Neural cell (in vitro differentiated cells): ENCODE results near the gene ACOXL. TPM values are rescaled to one million over a fixed set of nuclear protein-coding genes. Genes with fewer than 3 reads are reported as not detected.

Source experiments
- H2AFZ ChIP-seq: fragments of 200-600, 300-800 bp; sonication (generic), shearing (Covaris generic); 2 replicates; pipeline ENCODE4 v1.6.0; 2014; ENCODE audit warnings: low read depth, mild to moderate bottlenecking, antibody characterized with exemption, low read length, moderate library complexity
- H3F3A ChIP-seq: fragments of 200-600 bp; shearing (Covaris generic); 2 replicates; pipeline ENCODE4 v1.6.1; 2016; ENCODE audit warnings: mild to moderate bottlenecking, moderate library complexity, mixed read lengths, antibody characterized with exemption, low read length; ENCODE audit not compliant: insufficient read depth, poor library complexity, severe bottlenecking
- H3K27ac ChIP-seq: fragments of 200-600, 300-800 bp; sonication (generic), shearing (Covaris generic); 2 replicates; pipeline ENCODE4 v1.5.1; 2014; ENCODE audit warnings: mild to moderate bottlenecking, low read length, moderate library complexity
- H3K27me3 ChIP-seq: fragments of 300-800, 200-600 bp; sonication (generic), shearing (Covaris generic); 2 replicates; pipeline ENCODE4 v1.6.0; 2014; ENCODE audit warnings: mild to moderate bottlenecking, low read depth, low read length, moderate library complexity; ENCODE audit not compliant: insufficient read depth
- H3K36me3 ChIP-seq: fragments of 300-800, 200-600 bp; sonication (generic), shearing (Covaris generic); 2 replicates; pipeline ENCODE4 v1.5.1; 2014; ENCODE audit warnings: mild to moderate bottlenecking, antibody characterized with exemption, low read length, moderate library complexity; ENCODE audit not compliant: insufficient read depth
- H3K4me2 ChIP-seq: fragments of 300-800, 200-600 bp; sonication (generic), shearing (Covaris generic); 2 replicates; pipeline ENCODE4 v1.6.0; 2014; ENCODE audit warnings: mild to moderate bottlenecking, low read length
- H3K4me3 ChIP-seq: fragments of 300-800, 200-600 bp; sonication (generic), shearing (Covaris generic); 2 replicates; pipeline ENCODE4 v1.5.1; 2014; ENCODE audit warnings: mild to moderate bottlenecking, low read length, moderate library complexity
- H3K79me2 ChIP-seq: fragments of 200-600 bp; shearing (Covaris generic); replicated peaks from 2 replicates; pipeline ENCODE4 v1.6.0; 2014; ENCODE audit warnings: mild to moderate bottlenecking, low read length, moderate library complexity; ENCODE audit not compliant: insufficient read depth
- H3K9ac ChIP-seq: fragments of 300-800, 200-600 bp; sonication (generic), shearing (Covaris generic); 2 replicates; pipeline ENCODE4 v1.6.1; 2016; ENCODE audit warnings: mild to moderate bottlenecking, low read length, mixed read lengths
- H3K9me2 ChIP-seq: fragments of 200-600 bp; shearing (Covaris generic); 2 replicates; pipeline ENCODE4 v1.6.1; 2016; ENCODE audit warnings: mild to moderate bottlenecking, low read length, mixed read lengths; ENCODE audit not compliant: insufficient read depth
- H3K9me3 ChIP-seq: fragments of 200-600, 300-800 bp; sonication (generic), shearing (Covaris generic); 2 replicates; pipeline ENCODE4 v1.6.1; 2016; ENCODE audit warnings: mild to moderate bottlenecking, mixed run types, low read length, moderate library complexity, mixed read lengths
- H4K20me1 ChIP-seq: fragments of 200-600 bp; shearing (Covaris generic); 2 replicates; pipeline ENCODE4 v1.6.1; 2016; ENCODE audit warnings: mild to moderate bottlenecking, mixed run types; ENCODE audit not compliant: insufficient read depth
- EP300 ChIP-seq: fragments of 450-650 bp; conservative IDR thresholded peaks from 2 replicates; pipeline ENCODE4 v1.6.1; 2014; ENCODE audit warnings: antibody characterized with exemption, mild to moderate bottlenecking, moderate library complexity; ENCODE audit not compliant: poor library complexity, severe bottlenecking
- EZH2 ChIP-seq: fragments of 200-600, 300-800 bp; shearing (Covaris generic), sonication (generic); IDR thresholded peaks from 2 replicates; pipeline ENCODE4 v1.6.1; 2014; ENCODE audit warnings: antibody characterized with exemption, low read length, borderline replicate concordance, mild to moderate bottlenecking; ENCODE audit not compliant: insufficient read depth, poor library complexity, severe bottlenecking
- MXI1 ChIP-seq: fragments of 450-650 bp; conservative IDR thresholded peaks from 2 replicates; pipeline ENCODE4 v1.6.1; 2014; ENCODE audit warnings: antibody characterized with exemption, mild to moderate bottlenecking; ENCODE audit not compliant: poor library complexity, severe bottlenecking
- POLR2AphosphoS5 ChIP-seq: IDR thresholded peaks from 2 replicates; pipeline ENCODE4 v1.6.1; 2012
- RAD21 ChIP-seq: fragments of 450-650 bp; conservative IDR thresholded peaks from 2 replicates; pipeline ENCODE4 v1.6.1; 2014; ENCODE audit warnings: antibody characterized with exemption, mild to moderate bottlenecking, moderate library complexity
- SMC3 ChIP-seq: fragments of 450-650 bp; conservative IDR thresholded peaks from 2 replicates; pipeline ENCODE4 v1.6.1; 2014; ENCODE audit warnings: antibody characterized with exemption, mild to moderate bottlenecking, moderate library complexity; ENCODE audit not compliant: poor library complexity
- TAF1 ChIP-seq: IDR thresholded peaks from 2 replicates; pipeline ENCODE4 v1.6.1; 2012; ENCODE audit warnings: low read depth
- polyA plus RNA-seq: library from polyadenylated mRNA; depleted of rRNA; stranded (reverse); fragments of >200 nt; gene quantifications from 2 replicates; pipeline ENCODE4 v1.2.3, GENCODE V29; 2014
- TF ChIP-seq, protein P1 (sequence below): IDR thresholded peaks from 2 replicates; pipeline ENCODE4 v1.6.1; 2012; ENCODE audit warnings: borderline replicate concordance
- TF ChIP-seq, protein P2 (sequence below): fragments of 450-650 bp; IDR thresholded peaks from 2 replicates; pipeline ENCODE4 v1.5.1; 2014; ENCODE audit warnings: antibody characterized with exemption, mild to moderate bottlenecking, moderate library complexity; ENCODE audit not compliant: poor library complexity, severe bottlenecking

The ACOXL gene
- polyA plus RNA-seq, 1 donor from 2014 or later: not detected

DNA sequence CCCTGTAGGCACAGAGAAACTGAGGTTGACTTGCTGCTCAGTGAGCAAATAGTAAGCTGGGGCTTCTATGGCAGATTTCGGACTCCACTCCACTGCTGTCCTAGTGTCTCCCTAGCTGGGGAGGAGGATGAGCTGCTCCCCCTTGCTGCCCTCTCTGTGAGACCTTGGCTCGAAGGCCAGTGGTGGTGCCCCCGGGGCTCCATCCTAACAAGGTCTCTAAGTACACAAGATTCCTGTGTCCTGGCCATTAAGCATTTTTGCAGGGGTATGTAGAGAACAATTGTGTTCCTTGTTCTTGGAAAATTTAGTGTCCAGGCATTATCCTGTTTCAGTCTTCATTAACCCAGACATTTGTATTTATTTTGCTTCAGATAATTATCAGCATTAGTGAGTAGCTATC, 367.0 kb downstream of the ACOXL start:
- Histone ChIP-seq H3K9me2 (no peaks in the 10 kb centered on the region), H3K36me3 (no peaks in the 10 kb centered on the region), H2AFZ (no peak overlapping the region), H4K20me1 (no peaks in the 10 kb centered on the region), H3K79me2 (no peaks in the 10 kb centered on the region), H3K4me2 (no peak overlapping the region), H3K4me3 (no peak overlapping the region), H3K27ac (no peak overlapping the region), H3K9ac (no peak overlapping the region), H3F3A (no peaks in the 10 kb centered on the region), H3K27me3 (no peaks in the 10 kb centered on the region), H3K9me3 (no peaks in the 10 kb centered on the region)
- TF ChIP-seq MXI1 (no peak), RAD21 (no peak), EP300 (no peak), POLR2AphosphoS5 (no peak), SMC3 (no peak), EZH2 (no peak), TAF1 (no peak)
- TF ChIP-seq, protein P1, sequence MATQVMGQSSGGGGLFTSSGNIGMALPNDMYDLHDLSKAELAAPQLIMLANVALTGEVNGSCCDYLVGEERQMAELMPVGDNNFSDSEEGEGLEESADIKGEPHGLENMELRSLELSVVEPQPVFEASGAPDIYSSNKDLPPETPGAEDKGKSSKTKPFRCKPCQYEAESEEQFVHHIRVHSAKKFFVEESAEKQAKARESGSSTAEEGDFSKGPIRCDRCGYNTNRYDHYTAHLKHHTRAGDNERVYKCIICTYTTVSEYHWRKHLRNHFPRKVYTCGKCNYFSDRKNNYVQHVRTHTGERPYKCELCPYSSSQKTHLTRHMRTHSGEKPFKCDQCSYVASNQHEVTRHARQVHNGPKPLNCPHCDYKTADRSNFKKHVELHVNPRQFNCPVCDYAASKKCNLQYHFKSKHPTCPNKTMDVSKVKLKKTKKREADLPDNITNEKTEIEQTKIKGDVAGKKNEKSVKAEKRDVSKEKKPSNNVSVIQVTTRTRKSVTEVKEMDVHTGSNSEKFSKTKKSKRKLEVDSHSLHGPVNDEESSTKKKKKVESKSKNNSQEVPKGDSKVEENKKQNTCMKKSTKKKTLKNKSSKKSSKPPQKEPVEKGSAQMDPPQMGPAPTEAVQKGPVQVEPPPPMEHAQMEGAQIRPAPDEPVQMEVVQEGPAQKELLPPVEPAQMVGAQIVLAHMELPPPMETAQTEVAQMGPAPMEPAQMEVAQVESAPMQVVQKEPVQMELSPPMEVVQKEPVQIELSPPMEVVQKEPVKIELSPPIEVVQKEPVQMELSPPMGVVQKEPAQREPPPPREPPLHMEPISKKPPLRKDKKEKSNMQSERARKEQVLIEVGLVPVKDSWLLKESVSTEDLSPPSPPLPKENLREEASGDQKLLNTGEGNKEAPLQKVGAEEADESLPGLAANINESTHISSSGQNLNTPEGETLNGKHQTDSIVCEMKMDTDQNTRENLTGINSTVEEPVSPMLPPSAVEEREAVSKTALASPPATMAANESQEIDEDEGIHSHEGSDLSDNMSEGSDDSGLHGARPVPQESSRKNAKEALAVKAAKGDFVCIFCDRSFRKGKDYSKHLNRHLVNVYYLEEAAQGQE: no peak
- TF ChIP-seq, protein P2, sequence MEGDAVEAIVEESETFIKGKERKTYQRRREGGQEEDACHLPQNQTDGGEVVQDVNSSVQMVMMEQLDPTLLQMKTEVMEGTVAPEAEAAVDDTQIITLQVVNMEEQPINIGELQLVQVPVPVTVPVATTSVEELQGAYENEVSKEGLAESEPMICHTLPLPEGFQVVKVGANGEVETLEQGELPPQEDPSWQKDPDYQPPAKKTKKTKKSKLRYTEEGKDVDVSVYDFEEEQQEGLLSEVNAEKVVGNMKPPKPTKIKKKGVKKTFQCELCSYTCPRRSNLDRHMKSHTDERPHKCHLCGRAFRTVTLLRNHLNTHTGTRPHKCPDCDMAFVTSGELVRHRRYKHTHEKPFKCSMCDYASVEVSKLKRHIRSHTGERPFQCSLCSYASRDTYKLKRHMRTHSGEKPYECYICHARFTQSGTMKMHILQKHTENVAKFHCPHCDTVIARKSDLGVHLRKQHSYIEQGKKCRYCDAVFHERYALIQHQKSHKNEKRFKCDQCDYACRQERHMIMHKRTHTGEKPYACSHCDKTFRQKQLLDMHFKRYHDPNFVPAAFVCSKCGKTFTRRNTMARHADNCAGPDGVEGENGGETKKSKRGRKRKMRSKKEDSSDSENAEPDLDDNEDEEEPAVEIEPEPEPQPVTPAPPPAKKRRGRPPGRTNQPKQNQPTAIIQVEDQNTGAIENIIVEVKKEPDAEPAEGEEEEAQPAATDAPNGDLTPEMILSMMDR: no peak

DNA sequence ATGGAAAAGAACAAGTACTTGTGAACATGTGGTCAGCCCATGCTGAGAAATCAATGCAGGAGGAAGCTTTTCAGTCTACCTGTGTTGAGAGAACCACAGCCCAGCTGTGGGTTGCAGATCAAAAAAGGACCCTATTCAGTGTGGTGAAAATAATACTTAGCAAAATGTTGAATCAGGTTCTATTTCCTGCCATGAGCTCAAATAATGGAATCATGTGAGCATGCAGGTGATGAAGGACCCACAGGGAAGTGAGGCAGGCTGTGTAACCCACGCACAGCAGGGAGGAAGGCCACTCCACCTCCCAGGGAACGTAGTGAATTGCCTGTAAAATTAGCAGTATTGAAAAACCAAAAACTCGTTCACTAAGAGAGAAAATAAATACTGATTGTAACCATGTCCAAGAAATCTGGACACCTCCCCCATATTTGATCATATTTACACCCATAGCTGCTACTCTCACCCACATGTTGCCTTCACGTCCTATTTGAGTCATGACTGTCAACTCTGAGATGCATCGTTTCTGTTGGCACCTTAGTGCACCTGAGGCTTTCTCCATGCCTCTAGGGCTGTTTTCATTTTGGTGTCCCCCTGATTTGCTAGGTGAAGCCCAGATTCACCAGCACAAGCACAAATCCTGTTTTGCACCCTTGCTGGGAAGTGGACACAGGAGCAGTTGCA, 367.9 kb downstream of the ACOXL start:
- TF ChIP-seq RAD21 (no peak), SMC3 (no peak), EZH2 (no peak), EP300 (no peak)
- TF ChIP-seq, protein P2: no peak
- Histone ChIP-seq H3K4me3 (no peak overlapping the region), H3F3A (no peaks in the 10 kb centered on the region), H3K9me3 (no peaks in the 10 kb centered on the region), H2AFZ (no peak overlapping the region), H3K27me3 (no peaks in the 10 kb centered on the region), H3K79me2 (no peaks in the 10 kb centered on the region), H3K36me3 (no peaks in the 10 kb centered on the region), H3K9ac (no peak overlapping the region), H3K4me2 (no peak overlapping the region), H3K9me2 (no peaks in the 10 kb centered on the region), H4K20me1 (no peaks in the 10 kb centered on the region), H3K27ac (no peak overlapping the region)
